H1 (cell line): ENCODE results near the gene CRISPLD2. TPM values are rescaled to one million over a fixed set of nuclear protein-coding genes. Genes with fewer than 3 reads are reported as not detected.

Experiments
- BACH1 ChIP-seq: IDR thresholded peaks from 2 replicates; pipeline ENCODE4 v1.6.1; 2012; ENCODE audit warnings: low read length, improper control_type of control experiment
- SIRT6 ChIP-seq: IDR thresholded peaks from one replicate; pipeline ENCODE4 v1.7.1; 2012; ENCODE audit warnings: low read length, inconsistent platforms
- polyA plus RNA-seq, 7 experiments: library from polyadenylated mRNA; depleted of rRNA in 3 of 7; stranded (reverse) in 5 of 7; unstranded in 2 of 7; fragments of >200 nt in 5 of 7; fragments of 200-250 nt in 2 of 7; gene quantifications; 1 replicate in 5 of 7; 2 replicates in 1 of 7; 4 replicates in 1 of 7; pipeline versions ENCODE4 v1.2.1 to v1.2.3, GENCODE V29; 2011 to 2013; ENCODE audit warnings: missing spikeins in 2 of 7, mixed read lengths in 2 of 7
- total RNA-seq: library from RNA; stranded (reverse); fragmentation: NEBNext Ultra II Directional; extraction: Animal tissue kit (Norgen Biotek cat#: 25700); gene quantifications from 2 replicates; pipeline ENCODE4 v1.2.1, GENCODE V29; 2021

The CRISPLD2 gene
- total and polyA plus RNA-seq, 2 of the 8 experiments (the other 6 are each of a cell fraction or from before 2014, with no cell fraction given): 2.7 to 5.1 TPM

- TF ChIP-seq BACH1 (no peak), SIRT6 (no peak)
- TF ChIP-seq, all 59 proteins: peak for 0
These were observed 510 bp downstream of the CRISPLD2 start (continued) for GRCh38 chr16:84820305-84820684.
